BJ (cell line): ENCODE measurements around the gene EFCAB5. TPM values are rescaled to one million over a fixed set of nuclear protein-coding genes. Genes with fewer than 3 reads are reported as not detected.
"Not testable (repeated sequence)": the region's sequence is repeated elsewhere in the genome, so short reads cannot be mapped to it uniquely, and the experiment has no call there.

Source experiments
- CTCF ChIA-PET: fragments of 350-600 bp; formaldehyde crosslinking; extraction: SDS; loops from one replicate; lab custom pipeline; 2021; ENCODE audit warnings: antibody characterized with exemption, inconsistent platforms; lab: Yijun Ruan, JAX
- POLR2A ChIA-PET: fragments of 300-600 bp; sonication (Branson Sonifier 250); formaldehyde crosslinking; extraction: SDS; loops from one replicate; lab custom pipeline; 2021; ENCODE audit warnings: antibody characterized with exemption; lab: Charles Lee
- DNase-seq: peaks from one replicate; pipeline ENCODE4 v3.0.0-alpha.2; 2011; ENCODE audit warnings: low read depth
- H3K27me3 ChIP-seq: 2 replicates; pipeline ENCODE4 v1.6.0; 2011; ENCODE audit warnings: low read length; ENCODE audit not compliant: control insufficient read depth, insufficient read depth
- H3K36me3 ChIP-seq: 2 replicates; pipeline ENCODE4 v1.5.1; 2011; ENCODE audit warnings: low read length; ENCODE audit not compliant: control insufficient read depth, insufficient read depth
- H3K4me3 ChIP-seq: 2 replicates; pipeline ENCODE4 v1.5.1; 2011; ENCODE audit warnings: low read depth, mild to moderate bottlenecking, control low read depth, low read length
- CTCF ChIP-seq: IDR thresholded peaks from 2 replicates; pipeline ENCODE4 v1.5.1; 2011; ENCODE audit warnings: low read depth, mild to moderate bottlenecking, control low read depth, inconsistent platforms, low read length, moderate library complexity; ENCODE audit not compliant: insufficient read depth
- polyA minus RNA-seq: library from RNA; depleted of rRNA, polyadenylated mRNA; stranded (reverse); fragments of >200 nt; gene quantifications from 2 replicates; pipeline ENCODE4 v1.2.3, GENCODE V29; 2011; rRNA and poly(A)+ RNA removed
- polyA plus RNA-seq: library from polyadenylated mRNA; depleted of rRNA; stranded (reverse); fragments of >200 nt; gene quantifications from 2 replicates; pipeline ENCODE4 v1.2.3, GENCODE V29; 2011; rRNA removed

Gene EFCAB5
- polyA plus RNA-seq = 0.13 TPM in 1 of 2 replicates, not detected in the other
- polyA minus RNA-seq = not detected in 2 replicates

GRCh38 chr17:29941334-29941733, at the start of gene EFCAB5:
EFCAB5 (plus strand) TSS chr17:29941634; CDS start chr17:29941797, 163 bp downstream.
- no peaks in the 10 kb centered on the region for H3K36me3 ChIP-seq
- ChIA-PET CTCF (interaction anchor here (1.2 to 4.2 kb wide), 3 partner anchors 10 to 153 kb away, joined by 4 to 39 read pairs (median 5); partner anchors contain the start of gene SSH2), POLR2A (no interaction called here)
- H3K4me3 ChIP-seq = no peak within 1 kb of the TSS
- no peak for DNase-seq
- no peak for TF ChIP-seq CTCF
- no peaks in the 10 kb centered on the region for H3K27me3 ChIP-seq

- H3K27me3 ChIP-seq = no peaks in the 10 kb centered on the region
- no peak overlapping the region for H3K4me3 ChIP-seq
- no peak for TF ChIP-seq CTCF
- ChIA-PET POLR2A (no interaction called here), CTCF (interaction anchor here (0.9 to 2.4 kb wide), 4 partner anchors 21 to 213 kb away, joined by 3 to 7 read pairs (median 4); no protein-coding TSS in a partner anchor)
- H3K36me3 ChIP-seq = no peaks in the 10 kb centered on the region
- no peak for DNase-seq
These were observed 49.2 kb upstream of the EFCAB5 start for GRCh38 chr17:29892201-29892600.

- DNase-seq, POLR2A ChIA-PET, CTCF ChIA-PET, H3K36me3 ChIP-seq, H3K4me3 ChIP-seq, H3K27me3 ChIP-seq: not testable (repeated sequence)
These were observed 44.3 kb upstream of the EFCAB5 start for GRCh38 chr17:29897136-29897535.

GRCh38 chr17:29903471-29903870, 38.0 kb upstream of the EFCAB5 start:
- no peaks in the 10 kb centered on the region for H3K27me3 ChIP-seq
- CTCF ChIA-PET = interaction anchor here (1.2 to 2.9 kb wide), 2 partner anchors 26 to 28 kb away, joined by 3 to 9 read pairs; no protein-coding TSS in a partner anchor
- TF ChIP-seq CTCF = no peak
- POLR2A ChIA-PET = no interaction called here
- no peak for DNase-seq
- no peaks in the 10 kb centered on the region for H3K36me3 ChIP-seq
- H3K4me3 ChIP-seq = no peak overlapping the region

GRCh38 chr17:29905086-29905878, 36.2 kb upstream of the EFCAB5 start:
- ChIA-PET POLR2A (no interaction called here), CTCF (interaction anchor here (0.9 to 2.9 kb wide), 5 partner anchors 11 to 100 kb away, joined by 3 to 9 read pairs (median 3); no protein-coding TSS in a partner anchor)
- no peak for DNase-seq
- no peak for TF ChIP-seq CTCF
- H3K36me3 ChIP-seq = no peaks in the 10 kb centered on the region
- H3K27me3 ChIP-seq = no peaks in the 10 kb centered on the region
- H3K4me3 ChIP-seq = no peak overlapping the region
